ENCODE results near the gene PTPN11. TPM values are rescaled to one million over a fixed set of nuclear protein-coding genes. Genes with fewer than 3 reads are reported as not detected.

The PTPN11 gene
- total RNA-seq, 1 donor from 2014 or later = 79.1 TPM

DNA sequence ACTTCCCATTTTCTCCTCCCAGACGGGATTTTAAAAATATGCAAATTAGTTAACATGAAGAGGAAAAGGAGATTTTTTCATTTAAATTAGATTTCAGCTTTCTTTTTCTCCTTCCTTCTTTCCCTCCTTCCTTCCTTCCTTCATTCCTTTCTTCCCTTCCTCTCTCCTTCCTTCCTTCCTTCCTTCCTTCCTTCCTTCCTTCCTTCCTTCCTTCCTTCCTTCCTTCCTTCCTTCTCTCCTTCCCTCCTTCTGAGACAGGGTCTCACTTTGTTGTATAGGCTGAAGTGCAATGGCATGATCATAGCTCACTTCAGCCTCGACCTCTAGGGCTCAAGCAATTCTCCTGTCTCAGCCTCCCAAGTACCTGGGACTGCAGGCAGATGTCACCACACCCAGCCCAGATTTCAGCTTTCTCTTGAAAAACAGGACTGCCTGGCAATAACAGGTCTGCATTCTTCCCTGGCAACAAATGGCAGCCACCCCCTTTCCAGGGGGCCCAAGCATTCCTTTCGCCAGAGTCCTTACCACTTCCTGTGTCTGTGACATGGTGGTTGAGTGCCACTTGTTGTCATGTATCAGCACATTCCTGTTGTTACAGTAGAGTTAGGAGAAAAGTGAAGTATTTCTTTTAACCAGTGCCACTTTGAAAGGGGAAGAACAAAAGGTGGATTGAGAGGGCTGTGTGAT, 119.1 kb downstream of the PTPN11 start:
- no peak for DNase-seq (ENCODE audit: low spot score)
- ATAC-seq = no peak

DNA sequence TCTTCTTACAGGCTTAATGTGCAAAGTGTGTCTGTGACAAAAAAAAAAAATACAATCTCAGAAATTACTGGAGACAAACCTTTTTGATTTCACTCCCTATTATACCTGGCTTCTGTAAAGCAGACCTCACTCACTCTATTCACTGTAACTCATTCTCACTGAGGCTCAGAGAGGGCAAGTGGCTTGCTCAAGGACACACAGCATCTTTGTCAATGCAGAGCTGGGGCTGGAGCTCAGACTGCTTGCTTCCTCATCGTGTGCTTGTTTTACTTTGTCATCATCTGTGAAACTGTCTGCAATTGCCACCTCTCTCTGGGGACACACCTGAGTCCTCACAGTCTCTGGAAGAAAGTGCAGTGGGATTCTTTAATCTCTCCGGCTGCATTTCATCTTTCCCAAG, 120.0 kb downstream of the PTPN11 start:
- no peak for DNase-seq (ENCODE audit: low spot score)
- ATAC-seq = no peak

DNA sequence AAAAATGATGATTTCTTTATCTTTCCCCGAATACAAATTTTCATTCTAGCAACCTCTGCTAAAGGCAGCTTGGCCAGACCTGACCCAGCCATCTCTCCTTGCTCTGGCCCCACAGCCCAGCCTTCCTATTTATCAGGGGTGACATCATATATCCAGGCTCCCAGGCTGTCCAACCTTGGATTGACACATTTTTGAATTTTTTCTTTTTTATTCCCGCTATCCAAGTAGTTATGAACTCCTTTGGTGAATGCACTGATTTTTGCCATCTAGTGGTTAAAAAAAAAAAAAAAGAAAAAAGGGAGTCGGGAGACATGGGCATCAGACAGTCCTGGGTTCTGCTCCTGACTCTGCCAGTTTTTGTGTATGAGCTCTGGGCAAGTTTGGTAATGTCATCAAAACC, 120.5 kb downstream of the PTPN11 start:
- ATAC-seq (no peak), DNase-seq (ENCODE audit: low spot score) (no peak)

DNA sequence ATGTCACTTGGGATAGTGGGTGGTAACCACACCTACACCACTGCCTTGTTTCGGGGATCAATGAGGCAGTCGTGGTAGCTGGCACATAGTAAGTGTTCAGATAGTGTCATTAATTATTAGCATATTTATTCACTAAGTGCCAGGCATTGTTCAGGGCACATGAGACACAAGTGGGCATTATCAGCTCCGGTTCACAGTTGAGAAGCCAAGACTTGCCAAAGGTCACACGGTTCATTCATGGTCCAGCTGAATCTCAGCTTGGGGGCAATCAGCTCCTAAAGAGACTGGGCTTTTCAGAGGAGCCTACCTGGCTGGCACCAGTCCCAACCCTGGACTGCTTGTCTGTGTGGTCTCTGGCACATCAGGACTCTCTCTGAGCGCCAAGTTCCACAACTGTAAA, 121.3 kb downstream of the PTPN11 start:
- DNase-seq (ENCODE audit: low spot score) (no peak), ATAC-seq (no peak)

DNA sequence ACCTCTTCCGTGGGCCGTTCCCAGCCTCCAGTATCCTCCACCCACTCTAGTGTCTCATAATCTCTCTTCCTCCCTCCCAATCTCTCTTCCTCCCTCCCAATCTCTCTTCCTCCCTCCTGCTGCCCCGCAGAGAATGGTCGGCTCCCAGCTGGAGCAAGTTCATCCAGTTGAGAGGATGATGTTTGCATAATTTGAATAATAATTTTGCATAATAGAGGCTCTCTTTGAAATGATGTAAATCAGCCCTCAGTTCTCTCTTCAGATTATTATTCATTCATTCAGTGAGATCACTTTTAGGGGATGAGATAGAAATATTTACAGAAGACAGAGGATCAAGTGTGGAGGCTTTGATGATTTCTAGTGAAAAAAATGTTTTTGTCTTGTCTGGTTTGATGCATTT, 125.0 kb downstream of the PTPN11 start:
- ATAC-seq (no peak), DNase-seq (ENCODE audit: low spot score) (no peak)

DNA sequence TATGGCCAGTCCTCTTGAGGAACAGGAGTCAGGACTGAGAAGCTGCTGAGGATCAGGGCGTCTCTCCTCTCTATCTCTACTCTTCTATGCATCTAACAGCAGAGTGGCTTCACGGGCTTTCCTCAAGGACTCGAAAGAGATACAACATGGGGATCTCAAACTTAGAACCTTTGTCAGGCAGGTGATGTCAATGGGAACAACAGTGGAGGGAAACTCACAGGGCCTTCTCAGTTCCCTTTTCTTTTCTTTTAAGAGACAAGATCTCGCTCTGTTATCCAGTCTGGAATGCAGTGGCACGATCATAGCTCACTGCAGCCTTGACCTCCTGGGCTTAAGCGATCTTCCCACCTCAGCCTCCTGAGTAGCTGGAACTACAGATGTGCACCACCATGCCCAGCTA, 127.6 kb downstream of the PTPN11 start:
- DNase-seq (ENCODE audit: low spot score) (no peak), ATAC-seq (no peak)

DNA sequence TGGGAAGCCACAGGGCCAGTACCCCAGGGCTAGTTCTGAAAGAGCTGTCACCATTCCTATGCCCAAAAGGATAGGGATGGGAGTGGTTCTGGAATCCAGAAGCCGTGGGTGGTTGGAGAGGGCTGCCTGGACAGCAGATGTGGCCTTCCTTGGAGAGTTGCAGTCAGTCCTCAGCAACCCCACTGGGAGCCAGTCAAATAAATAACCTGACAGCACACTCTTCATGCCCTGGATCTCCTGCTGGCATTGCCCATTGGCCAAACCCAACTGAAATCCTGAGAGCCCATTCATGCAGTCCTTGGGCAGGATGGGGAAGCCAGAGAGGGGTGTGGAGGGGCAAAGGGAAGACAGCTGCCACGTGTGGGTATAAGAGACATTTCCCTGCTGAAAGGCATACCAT, 128.2 kb downstream of the PTPN11 start:
- ATAC-seq (no peak), DNase-seq (ENCODE audit: low spot score) (no peak)

DNA sequence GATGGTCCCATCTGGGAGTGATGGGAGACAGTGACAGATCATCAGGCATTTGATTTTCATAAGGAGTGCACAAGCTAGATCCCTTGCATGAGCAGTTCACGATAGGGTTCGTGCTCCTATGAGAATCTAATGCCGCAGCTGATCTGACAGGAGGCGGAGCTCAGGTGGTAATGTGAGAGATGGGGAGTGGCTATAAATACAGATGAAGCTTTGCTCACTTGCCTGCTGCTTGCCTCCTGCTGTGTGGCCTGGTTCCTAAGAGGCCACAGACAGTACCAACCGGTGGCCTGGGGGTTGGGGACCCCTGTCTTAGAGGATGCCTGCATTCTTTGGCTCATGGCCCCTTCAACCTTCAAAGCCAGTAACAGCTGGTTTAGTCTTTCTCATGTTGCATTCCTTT, 130.3 kb downstream of the PTPN11 start:
- ATAC-seq (no peak), DNase-seq (ENCODE audit: low spot score) (no peak)

DNA sequence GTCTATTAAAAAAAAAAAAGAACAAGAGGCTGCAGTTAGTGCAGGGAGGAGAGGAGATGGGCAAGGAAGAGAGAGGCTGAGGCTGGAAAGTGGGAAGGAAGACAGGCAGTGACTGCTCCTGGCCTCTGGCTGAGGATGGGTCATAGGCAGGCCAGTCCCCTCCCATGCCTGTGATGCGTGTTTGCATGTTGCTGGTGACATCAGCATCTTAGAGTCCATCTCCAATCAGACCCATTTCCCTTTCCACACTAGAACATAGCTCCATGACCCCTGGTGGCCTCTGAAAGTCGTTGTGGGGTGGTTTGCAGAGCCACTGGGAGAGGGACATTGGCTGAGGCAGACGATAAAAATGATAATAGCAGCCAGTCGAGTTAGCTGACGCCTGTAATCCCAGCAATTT, 132.9 kb downstream of the PTPN11 start:
- ATAC-seq (no peak), DNase-seq (ENCODE audit: low spot score) (no peak)

DNA sequence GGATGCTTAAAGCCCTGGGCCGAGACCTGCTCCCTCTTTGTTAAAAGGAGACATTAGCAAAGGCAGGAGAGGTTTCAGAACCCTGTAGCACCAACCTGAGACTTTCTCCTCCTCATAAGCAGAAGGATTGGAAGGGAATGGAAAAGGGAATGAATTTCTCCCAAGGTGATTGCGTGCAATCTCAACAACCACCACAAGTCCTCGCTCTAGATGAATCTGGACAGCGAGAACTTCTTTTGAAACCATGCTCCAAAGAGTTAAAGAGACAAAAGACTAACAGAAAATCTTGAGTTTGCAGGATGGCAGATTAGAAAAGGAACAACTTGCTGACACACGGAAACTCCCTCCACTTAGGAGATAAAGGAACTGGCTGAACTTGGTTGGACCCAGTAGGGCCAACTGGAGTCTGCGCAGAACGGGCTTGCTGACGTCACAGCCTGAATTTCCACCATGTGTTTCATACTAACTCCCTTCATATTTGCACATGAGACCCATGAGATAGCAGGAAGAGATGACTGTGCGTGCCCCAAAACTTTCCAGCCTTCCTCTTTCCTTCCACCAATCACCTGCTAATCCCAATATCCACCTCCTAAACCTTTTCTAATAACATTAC, 137.0 kb downstream of the PTPN11 start:
- DNase-seq (ENCODE audit: low spot score) (no peak), ATAC-seq (no peak)

DNA sequence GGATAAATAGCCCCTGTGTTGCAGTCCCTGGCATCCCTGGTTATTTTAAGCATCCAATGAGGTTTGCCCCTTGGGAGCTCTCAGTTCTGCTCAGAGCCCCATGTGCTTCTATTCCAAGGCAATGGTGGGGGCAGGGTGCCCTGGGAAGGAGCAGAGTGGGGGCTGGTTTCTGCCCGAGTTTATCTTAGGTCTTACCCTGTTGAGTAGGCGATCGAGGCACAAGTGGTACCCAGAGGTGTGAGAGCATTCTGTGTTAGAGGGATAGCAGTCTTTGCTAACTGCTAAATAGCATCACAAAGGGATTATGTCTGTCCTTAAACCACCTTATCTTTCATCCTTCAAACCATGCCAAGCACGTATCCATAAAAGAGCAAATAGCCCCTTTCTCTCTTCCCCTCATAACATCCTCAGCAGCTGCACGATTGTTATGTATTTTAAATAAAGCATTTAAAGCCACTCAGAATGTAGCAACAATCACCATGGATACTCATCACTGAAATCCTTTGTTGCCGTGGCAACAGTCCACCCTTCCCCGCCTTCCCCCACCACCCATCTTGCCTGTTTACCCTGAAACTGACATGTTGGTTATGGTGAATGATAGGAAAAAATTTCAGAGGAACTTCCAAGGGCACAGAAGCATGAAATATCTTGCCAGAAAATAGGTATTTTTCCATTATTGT, 139.3 kb downstream of the PTPN11 start:
- no peak for DNase-seq (ENCODE audit: low spot score)
- ATAC-seq = no peak

Other genes starting within 250 kb of the PTPN11 start
- gene HECTD4, start 36.5 kb upstream of the PTPN11 start, total RNA-seq = 34.8 TPM
- 449 TPM for gene RPL6, start 9.3 kb upstream of the PTPN11 start, total RNA-seq